Fibroblast of lung (primary cell): ENCODE data around the gene POLG2. TPM values are rescaled to one million over a fixed set of nuclear protein-coding genes. Genes with fewer than 3 reads are reported as not detected.
A peak's percentile ranks its signal among the peaks of the same experiment; 100 is the strongest.

Source experiments
- DNase-seq, 2 donors: peaks; one replicate each; pipeline versions ENCODE4 v3.0.0 to v3.0.0-alpha.2; 2010; ENCODE audit warnings: low read depth in 2 of 2
- H2AFZ ChIP-seq: 2 replicates; pipeline ENCODE4 v1.5.1; 2012; ENCODE audit warnings: low read length, control low read depth, inconsistent platforms
- H3K27ac ChIP-seq: 2 replicates; pipeline ENCODE4 v1.5.1; 2011; ENCODE audit warnings: low read length, control low read depth; ENCODE audit not compliant: insufficient read depth
- H3K27me3 ChIP-seq: 2 replicates; pipeline ENCODE4 v1.5.1; 2011; ENCODE audit warnings: mild to moderate bottlenecking, low read length; ENCODE audit not compliant: control insufficient read depth, insufficient read depth
- H3K36me3 ChIP-seq: 2 replicates; pipeline ENCODE4 v1.5.1; 2011; ENCODE audit warnings: low read length; ENCODE audit not compliant: control insufficient read depth, insufficient read depth
- H3K4me1 ChIP-seq: 2 replicates; pipeline ENCODE4 v1.5.1; 2011; ENCODE audit warnings: low read length; ENCODE audit not compliant: control insufficient read depth, insufficient read depth; ENCODE audit errors: extremely low read depth
- H3K4me2 ChIP-seq: 2 replicates; pipeline ENCODE4 v1.5.1; 2011; ENCODE audit warnings: low read length, control low read depth; ENCODE audit not compliant: insufficient read depth; ENCODE audit errors: extremely low read depth
- H3K4me3 ChIP-seq, 4 experiments: fragments of 200-600 bp in 1 of 4; sonication (generic) in 1 of 4; replicated peaks in 1 of 4; 2 replicates each; pipeline ENCODE4 v1.5.1; 2011 to 2016; ENCODE audit warnings: low read length in 4 of 4, low read depth in 3 of 4, mild to moderate bottlenecking in 3 of 4, control low read depth in 2 of 4, inconsistent platforms in 1 of 4, mixed read lengths in 1 of 4; ENCODE audit not compliant: insufficient read depth in 1 of 4; ENCODE audit errors: control extremely low read depth in 1 of 4
- H3K79me2 ChIP-seq: 2 replicates; pipeline ENCODE4 v1.5.1; 2012; ENCODE audit warnings: mild to moderate bottlenecking, low read length, inconsistent platforms; ENCODE audit not compliant: control insufficient read depth, insufficient read depth
- H3K9ac ChIP-seq: 2 replicates; pipeline ENCODE4 v1.5.1; 2011; ENCODE audit warnings: mild to moderate bottlenecking, low read length, control low read depth; ENCODE audit not compliant: insufficient read depth
- H3K9me3 ChIP-seq: 2 replicates; pipeline ENCODE4 v1.5.1; 2012; ENCODE audit warnings: low read depth, low read length; ENCODE audit not compliant: control insufficient read depth, insufficient read depth
- H4K20me1 ChIP-seq: 2 replicates; pipeline ENCODE4 v1.5.1; 2011; ENCODE audit warnings: low read length; ENCODE audit not compliant: control insufficient read depth, insufficient read depth; ENCODE audit errors: extremely low read depth
- EZH2 ChIP-seq: IDR thresholded peaks from 2 replicates; pipeline ENCODE4 v1.5.1; 2012; ENCODE audit warnings: low read length, control low read depth, mild to moderate bottlenecking; ENCODE audit errors: missing control alignments
- polyA plus RNA-seq, 2 donors: library from polyadenylated mRNA; depleted of rRNA in 1 of 2; stranded (reverse) in 1 of 2; unstranded in 1 of 2; fragments of >200 nt; gene quantifications; 2 replicates each; pipeline ENCODE4 v1.2.1, GENCODE V29; 2011 to 2012; ENCODE audit warnings: missing spikeins in 1 of 2
- total RNA-seq: library from RNA; depleted of rRNA; stranded (reverse); fragments of >200 nt; gene quantifications from 2 replicates; pipeline ENCODE4 v1.2.1, GENCODE V29; 2014
- TF ChIP-seq, protein P1 (sequence below), 2 donors: IDR thresholded peaks in 1 of 2; conservative IDR thresholded peaks in 1 of 2; 1 replicate in 1 of 2; 2 replicates in 1 of 2; pipeline ENCODE4 v1.5.1; 2011 to 2012; ENCODE audit warnings: low read length in 2 of 2, control low read depth in 1 of 2, inconsistent platforms in 1 of 2, low read depth in 1 of 2, mild to moderate bottlenecking in 1 of 2

POLG2 gene
- total and polyA plus RNA-seq, 2 donors (not counting 1 experiment from before 2014, with no cell fraction given) = 6.9 to 21.3 TPM

DNA sequence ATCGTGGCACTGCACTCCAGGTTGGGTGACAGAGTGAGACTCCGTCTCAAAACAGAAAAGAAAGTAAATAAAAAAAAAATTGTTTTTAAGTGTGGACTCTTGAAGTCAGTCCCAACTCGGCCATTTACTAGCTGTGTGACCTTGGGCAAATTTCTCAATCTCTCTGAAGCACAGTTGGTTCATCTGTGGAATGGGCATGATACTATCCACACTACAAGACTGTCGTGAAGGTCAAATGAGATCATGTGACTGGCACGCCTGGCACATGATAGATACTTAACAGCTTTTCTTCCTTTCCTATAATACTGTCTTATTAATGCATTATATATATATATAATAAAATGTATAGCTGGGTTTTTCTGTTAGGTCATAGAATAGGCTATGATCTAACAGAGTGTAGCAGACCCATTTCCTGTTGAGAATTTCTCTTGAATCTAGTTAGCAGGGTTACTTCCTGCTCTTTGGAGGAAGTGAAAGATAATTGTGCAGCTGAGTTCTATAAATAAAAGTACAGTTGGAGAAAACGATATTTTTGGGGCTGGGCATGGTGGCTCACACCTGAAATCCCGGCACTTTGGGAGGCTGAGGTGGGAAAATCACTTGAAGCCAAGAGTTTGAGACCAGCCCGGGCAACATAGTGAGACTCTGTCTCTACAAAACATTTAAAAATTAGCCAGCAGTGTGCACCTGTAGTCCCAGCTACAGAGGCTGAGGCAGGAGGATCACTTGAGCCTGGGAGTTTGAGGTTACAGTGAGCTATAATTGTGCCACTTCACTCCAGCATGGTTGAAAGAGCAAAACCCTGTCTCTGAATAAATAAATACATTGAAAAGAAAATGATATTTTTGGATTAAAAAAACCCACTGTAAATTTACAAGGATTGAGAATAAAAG lies 40.6 kb downstream of the POLG2 start:
- Histone ChIP-seq H3K4me3 (no peak overlapping the region), H3K36me3 (no peaks in the 10 kb centered on the region), H3K4me1 (peaks cover 10% of the 10 kb centered on the region), H3K9me3 (no peaks in the 10 kb centered on the region), H3K9ac (no peak overlapping the region), H4K20me1 (no peaks in the 10 kb centered on the region), H3K27me3 (no peaks in the 10 kb centered on the region), H3K79me2 (no peaks in the 10 kb centered on the region), H2AFZ (no peak overlapping the region), H3K4me2 (no peak overlapping the region), H3K27ac (no peak overlapping the region)
- TF ChIP-seq EZH2 = no peak
- TF ChIP-seq, protein P1, sequence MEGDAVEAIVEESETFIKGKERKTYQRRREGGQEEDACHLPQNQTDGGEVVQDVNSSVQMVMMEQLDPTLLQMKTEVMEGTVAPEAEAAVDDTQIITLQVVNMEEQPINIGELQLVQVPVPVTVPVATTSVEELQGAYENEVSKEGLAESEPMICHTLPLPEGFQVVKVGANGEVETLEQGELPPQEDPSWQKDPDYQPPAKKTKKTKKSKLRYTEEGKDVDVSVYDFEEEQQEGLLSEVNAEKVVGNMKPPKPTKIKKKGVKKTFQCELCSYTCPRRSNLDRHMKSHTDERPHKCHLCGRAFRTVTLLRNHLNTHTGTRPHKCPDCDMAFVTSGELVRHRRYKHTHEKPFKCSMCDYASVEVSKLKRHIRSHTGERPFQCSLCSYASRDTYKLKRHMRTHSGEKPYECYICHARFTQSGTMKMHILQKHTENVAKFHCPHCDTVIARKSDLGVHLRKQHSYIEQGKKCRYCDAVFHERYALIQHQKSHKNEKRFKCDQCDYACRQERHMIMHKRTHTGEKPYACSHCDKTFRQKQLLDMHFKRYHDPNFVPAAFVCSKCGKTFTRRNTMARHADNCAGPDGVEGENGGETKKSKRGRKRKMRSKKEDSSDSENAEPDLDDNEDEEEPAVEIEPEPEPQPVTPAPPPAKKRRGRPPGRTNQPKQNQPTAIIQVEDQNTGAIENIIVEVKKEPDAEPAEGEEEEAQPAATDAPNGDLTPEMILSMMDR (conservative IDR thresholded peaks at IDR 0.05 in 1 of 2, IDR thresholded peaks at IDR 0.05 in 1 of 2; ENCODE audit: low read depth in 1 of 2, low read length in 2 of 2) = no peak
- no peak for DNase-seq

DNA sequence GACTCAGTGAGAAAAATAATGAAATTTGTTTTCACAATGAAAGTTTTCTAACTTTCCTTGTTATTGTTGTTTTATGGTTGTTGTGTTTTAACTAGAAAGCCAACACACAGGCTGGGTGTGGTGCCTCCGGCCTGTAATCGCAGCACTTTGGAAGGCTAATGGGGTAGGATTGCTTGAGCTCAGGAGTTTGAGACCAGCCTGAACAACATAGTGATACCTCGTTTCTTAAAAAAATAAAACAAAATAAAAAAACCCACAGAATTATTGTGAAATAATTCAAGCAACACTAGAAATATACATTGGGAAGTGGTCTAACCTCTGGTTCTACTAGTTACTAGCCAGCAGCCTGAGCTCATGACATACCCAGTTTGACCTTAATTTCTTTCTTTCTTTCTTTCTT lies 47.3 kb downstream of the POLG2 start:
- H3K27ac ChIP-seq = peak overlapping the region; percentile 89
- H3K4me1 ChIP-seq = peaks cover 10% of the 10 kb centered on the region
- H4K20me1 ChIP-seq = no peaks in the 10 kb centered on the region
- H3K9ac ChIP-seq = peak overlapping the region; percentile 37
- peak in 1 of 2 donors; percentile 38 for DNase-seq
- peaks cover 1% of the 10 kb centered on the region for H3K36me3 ChIP-seq
- H3K27me3 ChIP-seq = no peaks in the 10 kb centered on the region
- no peak for TF ChIP-seq EZH2
- TF ChIP-seq, protein P1 (conservative IDR thresholded peaks at IDR 0.05 in 1 of 2, IDR thresholded peaks at IDR 0.05 in 1 of 2; ENCODE audit: low read depth in 1 of 2, low read length in 2 of 2) = no peak
- H3K79me2 ChIP-seq = no peaks in the 10 kb centered on the region
- peak overlapping the region; percentile 97 for H3K4me2 ChIP-seq
- peak overlapping the region; percentile 1 to 61 (median 16) for H3K4me3 ChIP-seq
- H3K9me3 ChIP-seq = no peaks in the 10 kb centered on the region
- peak overlapping the region; percentile 41 for H2AFZ ChIP-seq

DNA sequence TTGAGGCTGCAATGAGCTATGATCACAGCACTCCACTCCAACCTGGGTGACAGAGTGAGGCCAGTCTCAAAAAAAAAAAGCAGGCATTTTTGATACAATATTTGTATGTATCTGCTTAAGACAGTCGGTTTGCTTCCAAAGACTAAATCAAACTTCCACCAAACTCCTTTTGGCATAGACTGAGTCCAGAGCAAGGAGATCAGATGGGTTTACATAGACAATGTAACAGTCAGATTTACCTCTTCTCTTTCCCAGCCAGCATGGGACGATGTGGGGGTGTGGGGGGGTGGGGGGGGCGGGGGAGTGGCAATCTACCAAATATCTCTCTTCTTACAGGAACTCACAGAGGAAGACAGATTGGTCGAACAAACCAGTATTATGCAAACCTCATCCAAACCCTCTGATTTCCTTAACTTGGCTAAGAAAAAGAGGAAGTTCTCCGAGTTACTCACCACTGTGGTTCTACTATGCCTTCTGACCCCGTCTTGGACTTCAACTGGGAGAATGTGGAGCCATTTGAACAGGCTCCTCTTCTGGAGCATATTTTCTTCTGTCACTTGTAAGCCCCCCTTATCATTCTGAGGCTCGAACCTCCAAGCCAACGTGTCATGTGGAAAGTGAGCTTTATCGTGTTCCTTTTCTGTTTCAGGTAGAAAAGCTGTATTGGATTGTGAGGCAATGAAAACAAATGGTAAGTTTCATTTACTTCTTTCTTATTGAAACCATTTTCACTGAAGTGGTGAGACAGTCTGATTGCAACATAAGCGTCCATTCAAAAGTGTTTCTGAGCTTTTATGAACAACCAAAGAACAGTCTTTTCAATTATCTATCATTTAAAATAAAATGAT lies 48.0 kb downstream of the POLG2 start, which contains the start of gene MILR1:
MILR1 (plus strand) TSS at position 451 of the 848 bp plus-strand sequence; CDS start at position 505, 54 bp downstream.
- Histone ChIP-seq H3K27me3 (no peaks in the 10 kb centered on the region), H2AFZ (peak within 1 kb of the TSS; percentile 94), H3K4me1 (peaks cover 10% of the 10 kb centered on the region), H3K9me3 (no peaks in the 10 kb centered on the region), H3K9ac (peak within 1 kb of the TSS; percentile 37), H3K79me2 (no peaks in the 10 kb centered on the region), H3K4me3 (peak within 1 kb of the TSS; percentile 1 to 61 (median 16)), H3K4me2 (peak within 1 kb of the TSS; percentile 97), H3K36me3 (peaks cover 1% of the 10 kb centered on the region), H3K27ac (peak within 1 kb of the TSS; percentile 89), H4K20me1 (no peaks in the 10 kb centered on the region)
- peak; percentile 92 to 95 for DNase-seq
- no peak for TF ChIP-seq EZH2
- TF ChIP-seq, protein P1 (conservative IDR thresholded peaks at IDR 0.05 in 1 of 2, IDR thresholded peaks at IDR 0.05 in 1 of 2; ENCODE audit: low read depth in 1 of 2, low read length in 2 of 2) = no peak
